Kidney (tissue), 14 donors: Measurements from ENCODE around the gene SRBD1. TPM values are rescaled to one million over a fixed set of nuclear protein-coding genes. Genes with fewer than 3 reads are reported as not detected.

ENCODE experiments used
- DNase-seq, 5 donors: peaks; one replicate each; pipeline ENCODE4 v3.0.0-alpha.2; 2013 to 2020
- FAIRE-seq: peaks from 2 replicates; lab custom pipeline; 2012; peaks lifted over from hg19 to GRCh38; lab: Jason Lieb, UNC
- H3K27ac ChIP-seq, 2 donors: one replicate each; pipeline ENCODE4 v1.7.0; 2013; ENCODE audit warnings: low read depth in 2 of 2, low read length in 2 of 2, inconsistent platforms in 1 of 2
- H3K27me3 ChIP-seq: one replicate; pipeline ENCODE4 v1.7.1; 2013; ENCODE audit warnings: low read length, inconsistent platforms; ENCODE audit not compliant: control insufficient read depth, insufficient read depth
- H3K36me3 ChIP-seq, 3 donors: one replicate each; pipeline versions ENCODE4 v1.7.0 to v1.7.1; 2013; ENCODE audit warnings: low read length in 3 of 3, control low read depth in 1 of 3, inconsistent platforms in 1 of 3; ENCODE audit not compliant: insufficient read depth in 3 of 3, control insufficient read depth in 2 of 3
- H3K4me1 ChIP-seq, 3 donors: one replicate each; pipeline versions ENCODE4 v1.7.0 to v1.7.1; 2013; ENCODE audit warnings: low read length in 3 of 3, inconsistent platforms in 1 of 3, low read depth in 1 of 3; ENCODE audit not compliant: control insufficient read depth in 2 of 3, insufficient read depth in 2 of 3
- H3K4me3 ChIP-seq, 3 donors: one replicate each; pipeline versions ENCODE4 v1.7.0 to v1.8.1; 2013; ENCODE audit warnings: low read length in 3 of 3, control low read depth in 1 of 3, inconsistent platforms in 1 of 3
- H3K9ac ChIP-seq, 3 donors: one replicate each; pipeline versions ENCODE4 v1.7.0 to v1.7.1; 2013; ENCODE audit warnings: low read length in 3 of 3, control low read depth in 1 of 3, inconsistent platforms in 1 of 3
- H3K9me3 ChIP-seq, 3 donors: one replicate each; pipeline versions ENCODE4 v1.7.0 to v1.7.1; 2013; ENCODE audit warnings: low read length in 3 of 3, control low read depth in 1 of 3, inconsistent platforms in 1 of 3; ENCODE audit not compliant: control insufficient read depth in 2 of 3, insufficient read depth in 1 of 3
- intact Hi-C: fragments of 100-400 bp; cut with DNase I; formaldehyde crosslinking; loops from one replicate; pipeline ENCODE4 v1.11.1; 2022
- polyA plus RNA-seq: library from polyadenylated mRNA; stranded (reverse); fragments of 350-450 nt; fragmentation: Illumina TruSeq; extraction: RNeasy Lipid Tissue Mini Kit (QIAGEN cat#74804); gene quantifications from one replicate; pipeline ENCODE4 v1.2.3, GENCODE V29; 2014; ENCODE audit warnings: low read depth, low replicate concordance; ENCODE audit not compliant: insufficient read depth
- total RNA-seq: library from RNA; stranded (reverse); fragmentation: NEBNext Ultra II Directional; extraction: Animal tissue kit (Norgen Biotek cat#: 25700); gene quantifications from one replicate; pipeline ENCODE4 v1.2.1, GENCODE V29; 2021
- TF ChIP-seq, protein P1 (sequence below): IDR thresholded peaks from 3 replicates; pipeline ENCODE4 v1.5.1; 2012; ENCODE audit warnings: mild to moderate bottlenecking, moderate library complexity, borderline replicate concordance; ENCODE audit not compliant: insufficient read depth; ENCODE audit errors: extremely low read depth
- donor health status: control.
- donor health status: control.
- donor health status: control.
- donor health status: control.
- donor health status: control.
- donor health status: DM: yes; HTN: yes; CAD: no.
- donor health status: Normal renal cell carcinoma (clear cell type).

SRBD1 gene
- total and polyA plus RNA-seq, 2 donors from 2014 or later, result 5.4 to 19.5 TPM

- no peaks in the 10 kb centered on the region for H3K27me3 ChIP-seq
- H3K9me3 ChIP-seq, result no peaks in the 10 kb centered on the region
- H3K4me3 ChIP-seq, result no peak overlapping the region
- DNase-seq, result no peak
- TF ChIP-seq, protein P1, sequence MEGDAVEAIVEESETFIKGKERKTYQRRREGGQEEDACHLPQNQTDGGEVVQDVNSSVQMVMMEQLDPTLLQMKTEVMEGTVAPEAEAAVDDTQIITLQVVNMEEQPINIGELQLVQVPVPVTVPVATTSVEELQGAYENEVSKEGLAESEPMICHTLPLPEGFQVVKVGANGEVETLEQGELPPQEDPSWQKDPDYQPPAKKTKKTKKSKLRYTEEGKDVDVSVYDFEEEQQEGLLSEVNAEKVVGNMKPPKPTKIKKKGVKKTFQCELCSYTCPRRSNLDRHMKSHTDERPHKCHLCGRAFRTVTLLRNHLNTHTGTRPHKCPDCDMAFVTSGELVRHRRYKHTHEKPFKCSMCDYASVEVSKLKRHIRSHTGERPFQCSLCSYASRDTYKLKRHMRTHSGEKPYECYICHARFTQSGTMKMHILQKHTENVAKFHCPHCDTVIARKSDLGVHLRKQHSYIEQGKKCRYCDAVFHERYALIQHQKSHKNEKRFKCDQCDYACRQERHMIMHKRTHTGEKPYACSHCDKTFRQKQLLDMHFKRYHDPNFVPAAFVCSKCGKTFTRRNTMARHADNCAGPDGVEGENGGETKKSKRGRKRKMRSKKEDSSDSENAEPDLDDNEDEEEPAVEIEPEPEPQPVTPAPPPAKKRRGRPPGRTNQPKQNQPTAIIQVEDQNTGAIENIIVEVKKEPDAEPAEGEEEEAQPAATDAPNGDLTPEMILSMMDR, result no peak
- H3K36me3 ChIP-seq, result no peaks in the 10 kb centered on the region
- FAIRE-seq, result no peak
- no peak overlapping the region for H3K9ac ChIP-seq
- H3K27ac ChIP-seq, result no peak overlapping the region
- intact Hi-C loops, result no loop called here
- H3K4me1 ChIP-seq, result peaks cover 0 to 11% (median 5%) of the 10 kb centered on the region in 3 donors
These were observed 151.2 kb downstream of the SRBD1 start for GRCh38 chr2:45459860-45460259.

DNA sequence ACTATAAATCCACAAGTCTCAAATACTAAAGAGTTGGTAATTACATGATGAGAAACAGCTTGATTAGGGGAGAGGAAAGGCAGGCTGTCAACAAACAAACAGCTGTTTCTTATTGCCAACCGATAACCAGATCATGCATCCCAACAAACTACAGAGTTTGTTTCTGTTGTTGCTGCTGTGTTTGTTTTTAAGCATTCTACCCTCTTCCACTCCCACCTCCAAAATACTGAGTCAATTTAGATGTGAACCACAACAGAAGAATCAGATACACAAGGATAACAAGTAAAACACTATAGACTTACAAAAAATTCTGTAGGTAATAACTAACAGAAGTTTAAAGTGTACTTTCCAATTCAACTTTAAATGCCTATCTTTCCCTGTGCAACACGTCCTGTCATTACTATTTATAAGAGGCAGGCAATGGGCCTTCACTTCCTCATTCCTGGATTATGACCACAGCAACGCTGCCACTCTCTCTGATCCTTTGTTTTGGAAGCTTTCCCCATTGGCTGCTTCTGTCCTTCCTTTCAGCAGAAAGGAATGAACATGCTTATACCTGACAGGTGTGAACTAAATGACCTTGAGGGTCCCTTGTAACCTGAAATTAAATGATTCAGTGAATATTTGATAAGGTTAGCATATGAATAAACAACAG, 152.0 kb downstream of the SRBD1 start:
- DNase-seq, result peak in 4 of 5 donors; percentile 31 to 81 (median 66)
- peak; percentile 77 for FAIRE-seq
- no peak overlapping the region for H3K9ac ChIP-seq
- TF ChIP-seq, protein P1, result no peak
- H3K36me3 ChIP-seq, result no peaks in the 10 kb centered on the region
- no peaks in the 10 kb centered on the region for H3K9me3 ChIP-seq
- no peak overlapping the region for H3K4me3 ChIP-seq
- no peaks in the 10 kb centered on the region for H3K27me3 ChIP-seq
- H3K4me1 ChIP-seq, result peaks cover 0 to 11% (median 5%) of the 10 kb centered on the region in 3 donors
- peak overlapping the region; percentile 20 to 38 for H3K27ac ChIP-seq
- intact Hi-C loops, result no loop called here

DNA sequence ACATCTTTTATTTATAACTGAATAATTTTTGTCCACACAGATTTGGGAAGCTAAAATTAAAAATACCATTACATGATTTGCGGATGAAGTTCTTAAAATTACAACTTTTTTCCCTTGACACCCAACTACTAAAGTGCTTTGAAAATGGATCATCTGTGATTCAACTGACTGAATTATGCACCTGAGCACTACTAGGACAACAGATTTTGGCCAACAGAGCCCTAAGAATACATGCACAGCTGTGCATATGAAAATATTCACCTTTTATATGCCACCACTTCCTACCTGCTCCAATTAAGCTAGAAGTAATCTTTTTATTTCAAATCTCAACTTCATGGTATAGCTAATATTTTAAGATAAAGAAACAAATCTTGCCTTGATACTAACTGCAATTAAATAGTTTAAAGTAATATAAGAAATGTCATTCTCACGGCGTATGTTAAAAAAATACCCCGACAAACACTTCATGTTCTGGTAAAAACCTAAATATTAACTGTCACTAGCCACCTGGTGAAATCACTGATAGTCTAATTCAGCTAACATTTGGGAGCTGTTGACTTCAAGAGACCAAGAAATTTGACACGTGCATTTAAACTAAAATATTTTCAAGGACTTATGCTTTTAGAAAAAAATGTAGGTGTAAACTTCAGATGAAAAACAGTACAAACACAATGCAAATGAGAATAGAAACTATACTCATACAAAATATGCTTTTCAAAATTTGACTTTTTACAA, 153.7 kb downstream of the SRBD1 start:
- Histone ChIP-seq H3K9ac (no peak overlapping the region), H3K36me3 (no peaks in the 10 kb centered on the region), H3K9me3 (no peaks in the 10 kb centered on the region), H3K4me1 (peaks cover 0 to 11% (median 5%) of the 10 kb centered on the region in 3 donors), H3K4me3 (no peak overlapping the region), H3K27me3 (no peaks in the 10 kb centered on the region), H3K27ac (no peak overlapping the region)
- DNase-seq, result no peak
- no peak for FAIRE-seq
- intact Hi-C loops, result no loop called here
- TF ChIP-seq, protein P1, result no peak
